Fibroblast of skin of right quadriceps (primary cell): ENCODE results near the gene JAM3.

Source experiments
- DNase-seq: peaks from one replicate; pipeline ENCODE4 v3.0.0-alpha.2; 2013

JAM3 gene

GRCh38 chr11:134068829-134069425, at the start of gene JAM3:
Gene JAM3 (plus strand): TSS chr11:134069072. CDS start chr11:134069084, 12 bp downstream.
- peak; percentile 90 for DNase-seq

- no peak for DNase-seq
These were observed 49.4 kb upstream of the JAM3 start for GRCh38 chr11:134019500-134019899.

GRCh38 chr11:134020598-134020997, 48.3 kb upstream of the JAM3 start:
- no peak for DNase-seq

- DNase-seq: no peak
These were observed 47.5 kb upstream of the JAM3 start for GRCh38 chr11:134021326-134021725.

- no peak for DNase-seq
These were observed 46.1 kb upstream of the JAM3 start for GRCh38 chr11:134022748-134023147.

GRCh38 chr11:134024420-134025081, 44.3 kb upstream of the JAM3 start:
- peak; percentile 61 for DNase-seq

- DNase-seq: no peak
These were observed 43.8 kb upstream of the JAM3 start for GRCh38 chr11:134025082-134025429.

- DNase-seq: no peak
These were observed 42.1 kb upstream of the JAM3 start for GRCh38 chr11:134026655-134027343.

- DNase-seq: no peak
These were observed 41.2 kb upstream of the JAM3 start for GRCh38 chr11:134027671-134028070.

- no peak for DNase-seq
These were observed 40.4 kb upstream of the JAM3 start for GRCh38 chr11:134028368-134028920.

- DNase-seq: no peak
These were observed 38.0 kb upstream of the JAM3 start for GRCh38 chr11:134030853-134031252.

- no peak for DNase-seq
These were observed 36.8 kb upstream of the JAM3 start for GRCh38 chr11:134032043-134032442.

GRCh38 chr11:134032501-134033091, 36.3 kb upstream of the JAM3 start:
- no peak for DNase-seq

- no peak for DNase-seq
These were observed 35.6 kb upstream of the JAM3 start for GRCh38 chr11:134033276-134033675.

GRCh38 chr11:134033696-134034491, 35.0 kb upstream of the JAM3 start:
- peak; percentile 80 for DNase-seq

- DNase-seq: no peak
These were observed 34.1 kb upstream of the JAM3 start for GRCh38 chr11:134034496-134035381.

- DNase-seq: peak; percentile 18
These were observed 32.3 kb upstream of the JAM3 start for GRCh38 chr11:134036492-134037045.

- peak; percentile 75 for DNase-seq
These were observed 31.6 kb upstream of the JAM3 start for GRCh38 chr11:134037046-134037908.

GRCh38 chr11:134038897-134039470, 29.9 kb upstream of the JAM3 start:
- DNase-seq: no peak
